Caco-2 (cell line): Measurements from ENCODE around the gene PTPN7. TPM values are rescaled to one million over a fixed set of nuclear protein-coding genes. Genes with fewer than 3 reads are reported as not detected.

ENCODE experiments used
- BruUV-seq: library from RNA; stranded (reverse); fragments of 400-500 nt; replicated peaks from 2 replicates; lab custom pipeline; 2021; lab: Mats Ljungman, UMichigan
- CTCF ChIA-PET: fragments of 300-600 bp; sonication (Branson Sonifier 250); formaldehyde crosslinking; loops from one replicate; lab custom pipeline; 2022; ENCODE audit warnings: antibody characterized with exemption; lab: Charles Lee
- POLR2A ChIA-PET: fragments of 300-600 bp; sonication (Branson Sonifier 250); formaldehyde crosslinking; loops from one replicate; lab custom pipeline; 2022; ENCODE audit warnings: antibody characterized with exemption; lab: Charles Lee
- DNase-seq, 2 experiments: peaks; one replicate each; pipeline versions ENCODE4 v3.0.0 to v3.0.0-alpha.2; 2020 to 2022
- H3K27me3 ChIP-seq: replicated peaks from 2 replicates; pipeline ENCODE4 v1.6.0; 2011; ENCODE audit warnings: low read length; ENCODE audit not compliant: control insufficient read depth, insufficient read depth
- H3K36me3 ChIP-seq: 2 replicates; pipeline ENCODE4 v1.5.1; 2011; ENCODE audit warnings: low read length; ENCODE audit not compliant: control insufficient read depth, insufficient read depth
- H3K4me1 ChIP-seq: fragments of 250-450 bp; sonication (Bioruptor Pico); 2 replicates; pipeline ENCODE4 v1.5.1; 2020; ENCODE audit warnings: mild to moderate bottlenecking
- H3K4me3 ChIP-seq: 2 replicates; pipeline ENCODE4 v1.5.1; 2011; ENCODE audit warnings: low read depth, mild to moderate bottlenecking, control low read depth, low read length
- H3K9me3 ChIP-seq: fragments of 250-450 bp; sonication (Bioruptor Pico); 2 replicates; pipeline ENCODE4 v1.5.1; 2020; ENCODE audit warnings: mild to moderate bottlenecking, moderate library complexity
- H3K27ac Mint-ChIP-seq: one replicate; pipeline ENCODE4 v1.8.0; 2022; ENCODE audit warnings: mixed read lengths; ENCODE audit not compliant: unreplicated experiment
- H3K27me3 Mint-ChIP-seq: one replicate; pipeline ENCODE4 v1.8.0; 2022; ENCODE audit warnings: mixed read lengths; ENCODE audit not compliant: insufficient read depth, unreplicated experiment
- H3K36me3 Mint-ChIP-seq: one replicate; pipeline ENCODE4 v1.8.0; 2022; ENCODE audit warnings: mild to moderate bottlenecking, mixed read lengths; ENCODE audit not compliant: insufficient read depth, unreplicated experiment
- H3K4me1 Mint-ChIP-seq: one replicate; pipeline ENCODE4 v1.8.0; 2022; ENCODE audit warnings: low read depth, mixed read lengths; ENCODE audit not compliant: unreplicated experiment
- H3K4me3 Mint-ChIP-seq: one replicate; pipeline ENCODE4 v1.8.0; 2022; ENCODE audit warnings: mild to moderate bottlenecking, moderate library complexity, mixed read lengths; ENCODE audit not compliant: unreplicated experiment
- H3K9me3 Mint-ChIP-seq: one replicate; pipeline ENCODE4 v1.8.0; 2022; ENCODE audit warnings: mixed read lengths; ENCODE audit not compliant: unreplicated experiment
- intact Hi-C: fragments of 100-400 bp; cut with micrococcal nuclease; formaldehyde crosslinking; loops from one replicate; pipeline ENCODE4 v1.10.0; 2022; ENCODE audit not compliant: unreplicated experiment
- total RNA-seq: library from RNA; stranded (reverse); gene quantifications from 2 replicates; pipeline ENCODE4 v1.2.3, GENCODE V29; 2022
- TF ChIP-seq, protein P1 (sequence below), 2 experiments: fragments of 200-600 bp in 1 of 2; IDR thresholded peaks; 1 replicate in 1 of 2; 2 replicates in 1 of 2; pipeline versions ENCODE4 v1.5.1 to v1.8.0; 2011 to 2022; ENCODE audit warnings: antibody characterized with exemption in 1 of 2, control low read depth in 1 of 2, inconsistent platforms in 1 of 2, low read depth in 1 of 2, low read length in 1 of 2, mild to moderate bottlenecking in 1 of 2, moderate library complexity in 1 of 2; ENCODE audit not compliant: insufficient read depth in 1 of 2, severe bottlenecking in 1 of 2, unreplicated experiment in 1 of 2

Gene PTPN7
- total RNA-seq, 1 experiment from 2014 or later = not detected

DNA sequence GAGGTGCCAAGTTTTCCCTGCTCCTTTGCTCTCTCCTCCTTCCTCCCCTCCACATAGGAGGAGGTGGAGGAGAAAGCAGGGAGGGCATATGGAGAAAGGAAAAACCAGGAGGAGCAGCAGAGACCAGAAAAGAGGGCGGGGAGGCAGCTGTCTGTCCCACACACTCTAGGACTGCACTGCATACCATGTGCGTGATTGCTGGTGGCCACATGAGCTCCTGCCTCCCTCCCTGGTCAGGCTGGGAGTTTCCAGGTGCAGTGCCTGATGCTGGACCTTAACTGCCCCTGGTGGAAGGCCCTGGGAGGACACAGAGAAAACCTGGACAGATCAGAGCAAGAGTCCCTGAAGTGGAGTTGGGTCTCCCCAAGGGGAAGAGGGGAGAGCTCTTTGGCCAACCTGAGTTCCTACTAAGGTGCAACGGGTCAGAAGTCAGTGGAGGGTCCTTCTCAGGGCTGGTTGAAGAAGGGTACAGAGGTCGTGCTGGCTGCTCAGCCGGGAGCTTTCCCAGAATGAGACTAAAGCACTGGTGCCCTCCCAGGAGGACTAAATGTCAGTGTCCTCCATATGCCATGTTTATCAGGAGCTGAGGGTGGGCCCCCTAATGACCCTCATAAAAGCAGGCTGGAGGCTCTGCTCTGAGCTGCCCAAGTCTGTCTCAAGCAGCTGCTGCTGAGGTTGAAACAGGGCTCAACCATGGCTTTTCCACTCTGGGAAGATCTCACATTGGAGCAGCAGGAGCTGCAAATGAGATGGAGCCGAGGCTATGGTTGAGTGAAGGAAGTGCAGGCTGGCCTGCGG, 29.7 kb upstream of the PTPN7 start:
- intact Hi-C loops = loop anchor here (1.0 to 5.0 kb wide), 2 partner anchors 67 to 125 kb away; no protein-coding TSS in a partner anchor
- no peak overlapping the region for H3K27ac Mint-ChIP-seq
- no peaks in the 10 kb centered on the region for H3K9me3 Mint-ChIP-seq
- H3K4me1 Mint-ChIP-seq = peaks cover 13% of the 10 kb centered on the region
- Histone ChIP-seq H3K36me3 (no peaks in the 10 kb centered on the region), H3K4me1 (peaks cover 21% of the 10 kb centered on the region), H3K4me3 (no peak overlapping the region), H3K9me3 (no peaks in the 10 kb centered on the region), H3K27me3 (no peaks in the 10 kb centered on the region)
- no peaks in the 10 kb centered on the region for H3K36me3 Mint-ChIP-seq
- peak; percentile 63 to 77 for DNase-seq
- CTCF ChIA-PET = interaction anchor here (0.6 to 2.3 kb wide), 20 partner anchors 10 to 530 kb away, joined by 3 to 23 read pairs (median 4); partner anchors contain the start of gene UBE2T
- H3K4me3 Mint-ChIP-seq = no peak overlapping the region
- TF ChIP-seq, protein P1, sequence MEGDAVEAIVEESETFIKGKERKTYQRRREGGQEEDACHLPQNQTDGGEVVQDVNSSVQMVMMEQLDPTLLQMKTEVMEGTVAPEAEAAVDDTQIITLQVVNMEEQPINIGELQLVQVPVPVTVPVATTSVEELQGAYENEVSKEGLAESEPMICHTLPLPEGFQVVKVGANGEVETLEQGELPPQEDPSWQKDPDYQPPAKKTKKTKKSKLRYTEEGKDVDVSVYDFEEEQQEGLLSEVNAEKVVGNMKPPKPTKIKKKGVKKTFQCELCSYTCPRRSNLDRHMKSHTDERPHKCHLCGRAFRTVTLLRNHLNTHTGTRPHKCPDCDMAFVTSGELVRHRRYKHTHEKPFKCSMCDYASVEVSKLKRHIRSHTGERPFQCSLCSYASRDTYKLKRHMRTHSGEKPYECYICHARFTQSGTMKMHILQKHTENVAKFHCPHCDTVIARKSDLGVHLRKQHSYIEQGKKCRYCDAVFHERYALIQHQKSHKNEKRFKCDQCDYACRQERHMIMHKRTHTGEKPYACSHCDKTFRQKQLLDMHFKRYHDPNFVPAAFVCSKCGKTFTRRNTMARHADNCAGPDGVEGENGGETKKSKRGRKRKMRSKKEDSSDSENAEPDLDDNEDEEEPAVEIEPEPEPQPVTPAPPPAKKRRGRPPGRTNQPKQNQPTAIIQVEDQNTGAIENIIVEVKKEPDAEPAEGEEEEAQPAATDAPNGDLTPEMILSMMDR (IDR thresholded peaks at IDR 0.05; ENCODE audit: insufficient read depth in 1 of 2, low read depth in 1 of 2, low read length in 1 of 2, severe bottlenecking in 1 of 2, unreplicated experiment in 1 of 2) = peak; percentile 15 to 24
- POLR2A ChIA-PET = interaction anchor here (0.6 kb wide), 1 partner anchor 662 kb away, joined by 3 read pairs; no protein-coding TSS in a partner anchor
- peaks cover 2% of the 10 kb centered on the region for H3K27me3 Mint-ChIP-seq
- BruUV-seq = no TSS peak

DNA sequence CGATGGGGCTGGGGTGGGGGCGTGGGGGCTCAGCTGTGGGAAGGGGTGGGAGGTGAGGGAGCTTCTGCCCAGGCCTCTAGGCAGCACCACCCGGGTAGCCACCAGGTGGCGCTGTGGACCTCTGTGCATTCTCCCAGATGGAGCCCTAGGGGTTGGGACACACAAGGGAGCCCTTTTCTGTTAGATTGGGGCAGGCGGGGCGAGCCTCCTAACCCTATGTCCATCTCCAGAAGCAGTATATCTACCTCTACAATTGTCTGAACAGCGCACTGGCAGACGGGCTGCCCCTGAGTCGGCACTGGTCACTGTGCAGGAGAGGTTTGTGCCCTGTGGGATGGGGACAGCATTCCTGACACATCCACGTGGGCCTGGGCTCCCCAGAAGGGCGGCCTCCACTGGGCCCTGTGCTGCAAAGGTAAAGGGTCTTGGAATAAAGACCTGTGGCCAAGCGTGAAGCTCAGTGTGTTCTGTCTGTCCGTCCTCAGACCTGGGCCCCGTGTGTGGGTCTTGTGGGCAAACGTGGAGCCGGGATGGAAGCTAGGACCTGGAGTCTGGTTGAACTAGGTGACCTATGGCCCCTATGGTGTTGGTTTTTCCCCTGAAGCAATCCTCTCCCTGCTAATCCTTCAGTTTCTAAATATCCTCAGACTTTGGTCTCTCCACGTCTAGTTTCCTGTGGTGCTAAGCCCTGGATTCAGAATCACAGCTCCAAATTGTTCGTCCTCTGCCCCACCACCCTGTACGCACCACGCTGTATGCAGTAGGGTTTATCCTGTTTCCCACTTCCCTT, 28.8 kb upstream of the PTPN7 start:
- ChIA-PET POLR2A (interaction anchor here (0.6 to 0.7 kb wide), 3 partner anchors 127 to 662 kb away, joined by 3 to 4 read pairs (median 3); no protein-coding TSS in a partner anchor), CTCF (interaction anchor here (0.5 to 2.3 kb wide), 25 partner anchors 11 to 530 kb away, joined by 3 to 23 read pairs (median 4); partner anchors contain the start of gene UBE2T)
- intact Hi-C loops = loop anchor here (1.0 to 5.0 kb wide), 2 partner anchors 68 to 126 kb away; no protein-coding TSS in a partner anchor
- Mint-ChIP-seq H3K4me1 (peaks cover 13% of the 10 kb centered on the region), H3K4me3 (no peak overlapping the region), H3K36me3 (no peaks in the 10 kb centered on the region), H3K27me3 (peaks cover 2% of the 10 kb centered on the region), H3K9me3 (no peaks in the 10 kb centered on the region), H3K27ac (no peak overlapping the region)
- Histone ChIP-seq H3K36me3 (no peaks in the 10 kb centered on the region), H3K4me1 (peaks cover 21% of the 10 kb centered on the region), H3K4me3 (no peak overlapping the region), H3K27me3 (no peaks in the 10 kb centered on the region), H3K9me3 (no peaks in the 10 kb centered on the region)
- peak; percentile 79 to 86 for DNase-seq
- BruUV-seq = no TSS peak
- TF ChIP-seq, protein P1 (IDR thresholded peaks at IDR 0.05; ENCODE audit: insufficient read depth in 1 of 2, low read depth in 1 of 2, low read length in 1 of 2, severe bottlenecking in 1 of 2, unreplicated experiment in 1 of 2) = peak; percentile 84 to 88
